Neural progenitor cell (in vitro differentiated cells): ENCODE measurements around the gene NDUFS1.

Experiments used
- CTCF ChIP-seq: fragments of 200-600 bp; sonication (generic); IDR thresholded peaks from 2 replicates; pipeline ENCODE4 v1.5.1; 2017; ENCODE audit warnings: antibody characterized with exemption, mild to moderate bottlenecking
- EZH2 ChIP-seq: fragments of 200-600 bp; sonication (generic); IDR thresholded peaks from 2 replicates; pipeline ENCODE4 v1.6.1; 2017; ENCODE audit warnings: antibody characterized with exemption, mild to moderate bottlenecking, moderate library complexity
- EZH2phosphoT487 ChIP-seq: fragments of 200-600 bp; sonication (generic); IDR thresholded peaks from 2 replicates; pipeline ENCODE4 v1.6.1; 2017; ENCODE audit warnings: antibody characterized with exemption

- TF ChIP-seq CTCF (no peak), EZH2phosphoT487 (no peak), EZH2 (no peak)
Observed at GRCh38 chr2:206158563-206159345, 490 bp downstream of the NDUFS1 start.
